Prostate gland (tissue), 2 donors: ENCODE results near the gene VAMP5.

Experiments
- POLR2A ChIP-seq: fragments of 450-650 bp; IDR thresholded peaks from one replicate; pipeline ENCODE4 v1.6.1; 2016; ENCODE audit warnings: antibody characterized with exemption, mild to moderate bottlenecking
- POLR2AphosphoS5 ChIP-seq: sonication (generic); formaldehyde crosslinking; IDR thresholded peaks from one replicate; pipeline ENCODE4 v1.6.1; 2017; ENCODE audit warnings: antibody characterized with exemption
- TF ChIP-seq, protein P1 (sequence below), 4 experiments: fragments of 200-600 bp in 2 of 4; fragments of 450-650 bp in 2 of 4; sonication (generic) in 2 of 4; IDR thresholded peaks; 1 replicate in 3 of 4; 2 replicates in 1 of 4; pipeline ENCODE4 v1.5.1; 2016 to 2019; ENCODE audit warnings: antibody characterized with exemption in 4 of 4, mild to moderate bottlenecking in 2 of 4, moderate library complexity in 2 of 4

DNA sequence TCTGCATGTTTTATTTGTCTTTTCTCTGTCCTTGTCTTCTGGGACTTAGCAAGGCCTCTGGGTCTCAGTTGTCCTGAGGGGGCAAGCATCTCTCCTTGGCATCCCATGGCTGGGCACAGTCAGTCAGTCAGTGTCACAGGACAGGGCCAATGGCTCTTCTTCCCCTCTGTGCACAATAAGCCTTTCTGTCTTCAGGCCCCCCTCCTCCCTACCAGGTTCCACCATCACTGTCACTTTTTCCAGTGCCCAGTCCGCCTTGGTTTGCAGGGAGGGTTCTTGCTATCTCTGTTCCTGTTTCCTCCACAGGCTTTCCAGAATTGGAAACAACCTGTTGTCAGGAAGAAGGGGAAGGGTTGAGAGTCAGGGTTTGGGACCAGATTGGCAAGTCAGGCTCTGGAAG lies 1.7 kb upstream of the VAMP5 start:
- TF ChIP-seq, protein P1, sequence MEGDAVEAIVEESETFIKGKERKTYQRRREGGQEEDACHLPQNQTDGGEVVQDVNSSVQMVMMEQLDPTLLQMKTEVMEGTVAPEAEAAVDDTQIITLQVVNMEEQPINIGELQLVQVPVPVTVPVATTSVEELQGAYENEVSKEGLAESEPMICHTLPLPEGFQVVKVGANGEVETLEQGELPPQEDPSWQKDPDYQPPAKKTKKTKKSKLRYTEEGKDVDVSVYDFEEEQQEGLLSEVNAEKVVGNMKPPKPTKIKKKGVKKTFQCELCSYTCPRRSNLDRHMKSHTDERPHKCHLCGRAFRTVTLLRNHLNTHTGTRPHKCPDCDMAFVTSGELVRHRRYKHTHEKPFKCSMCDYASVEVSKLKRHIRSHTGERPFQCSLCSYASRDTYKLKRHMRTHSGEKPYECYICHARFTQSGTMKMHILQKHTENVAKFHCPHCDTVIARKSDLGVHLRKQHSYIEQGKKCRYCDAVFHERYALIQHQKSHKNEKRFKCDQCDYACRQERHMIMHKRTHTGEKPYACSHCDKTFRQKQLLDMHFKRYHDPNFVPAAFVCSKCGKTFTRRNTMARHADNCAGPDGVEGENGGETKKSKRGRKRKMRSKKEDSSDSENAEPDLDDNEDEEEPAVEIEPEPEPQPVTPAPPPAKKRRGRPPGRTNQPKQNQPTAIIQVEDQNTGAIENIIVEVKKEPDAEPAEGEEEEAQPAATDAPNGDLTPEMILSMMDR (IDR thresholded peaks at IDR 0.05), result no peak
- TF ChIP-seq POLR2A, result no peak
- TF ChIP-seq POLR2AphosphoS5, result no peak
